HG03571 (cell line): ENCODE results near the gene RABL6.
"Not testable (repeated sequence)": the region's sequence is repeated elsewhere in the genome, so short reads cannot be mapped to it uniquely, and the experiment has no call there.

Source experiments
- ATAC-seq: cut with Tn5 transposase; IDR thresholded peaks from one replicate; pipeline ENCODE4 v1.9.1; 2021; ENCODE audit not compliant: unreplicated experiment

Gene RABL6

DNA sequence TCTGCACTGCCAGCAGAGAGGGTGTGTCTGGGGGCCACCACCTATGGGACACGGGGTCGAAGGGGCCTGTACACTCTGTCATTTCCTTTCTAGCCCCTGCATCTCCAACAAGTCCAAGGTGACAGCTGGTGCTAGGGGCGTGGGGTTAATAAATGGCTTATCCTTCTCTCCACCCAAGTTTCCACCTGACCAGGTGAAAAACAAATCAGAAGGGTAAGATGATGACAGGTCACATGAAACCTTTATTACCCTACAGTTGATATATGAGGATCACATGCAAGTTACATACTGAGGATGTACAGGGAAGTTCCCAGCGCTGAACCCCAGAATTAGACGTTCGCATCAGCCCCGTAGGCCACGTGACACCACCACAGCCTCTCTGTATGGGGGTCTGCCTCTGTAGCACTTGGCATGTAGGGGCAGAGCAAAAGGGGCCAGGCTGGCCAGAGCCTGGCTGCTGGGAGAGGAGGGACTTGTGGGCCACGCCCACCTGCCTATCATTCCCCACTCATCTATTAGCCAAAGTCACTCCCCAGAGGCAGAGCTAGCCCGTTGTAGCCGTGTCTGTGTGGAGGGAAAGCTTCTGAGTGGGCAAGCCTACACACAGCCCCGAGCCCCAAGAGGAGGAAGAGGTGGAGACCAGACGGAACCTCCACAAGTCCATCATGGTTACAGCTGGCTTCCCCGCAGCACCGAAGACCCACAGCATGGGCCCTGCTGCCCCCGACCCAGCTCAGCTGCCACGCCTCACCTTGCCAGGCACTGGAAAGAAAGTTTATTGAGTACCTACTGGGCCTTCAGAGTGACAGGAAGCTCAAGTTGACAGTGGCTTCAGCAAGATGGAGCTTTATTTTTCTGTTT is 14.4 kb upstream of the RABL6 start:
- no peak for ATAC-seq

GRCh38 chr9:136794281-136794999 is 13.3 kb upstream of the RABL6 start:
- no peak for ATAC-seq

DNA sequence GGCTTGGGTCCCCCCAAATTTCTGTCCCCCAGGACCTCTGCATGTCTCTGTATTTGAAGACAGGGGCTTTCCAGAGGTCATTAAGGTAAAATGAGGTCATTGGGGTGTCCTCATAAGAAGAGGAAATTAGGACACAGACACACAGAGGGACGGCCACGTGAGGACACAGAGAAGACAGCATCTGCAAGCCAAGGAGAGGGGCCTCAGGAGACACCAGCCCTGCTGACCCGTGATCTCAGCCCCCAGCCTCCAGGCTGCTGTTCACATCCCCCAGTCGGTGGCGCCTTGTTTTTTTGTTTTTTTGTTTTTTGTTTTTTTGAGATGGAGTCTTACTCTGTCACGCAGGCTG is 12.8 kb upstream of the RABL6 start:
- ATAC-seq, result no peak

GRCh38 chr9:136796238-136796774 is 11.4 kb upstream of the RABL6 start, which contains the start of gene CCDC183:
CCDC183 (plus strand) TSS chr9:136796338; CDS start chr9:136796398, 60 bp downstream.
- no peak for ATAC-seq

DNA sequence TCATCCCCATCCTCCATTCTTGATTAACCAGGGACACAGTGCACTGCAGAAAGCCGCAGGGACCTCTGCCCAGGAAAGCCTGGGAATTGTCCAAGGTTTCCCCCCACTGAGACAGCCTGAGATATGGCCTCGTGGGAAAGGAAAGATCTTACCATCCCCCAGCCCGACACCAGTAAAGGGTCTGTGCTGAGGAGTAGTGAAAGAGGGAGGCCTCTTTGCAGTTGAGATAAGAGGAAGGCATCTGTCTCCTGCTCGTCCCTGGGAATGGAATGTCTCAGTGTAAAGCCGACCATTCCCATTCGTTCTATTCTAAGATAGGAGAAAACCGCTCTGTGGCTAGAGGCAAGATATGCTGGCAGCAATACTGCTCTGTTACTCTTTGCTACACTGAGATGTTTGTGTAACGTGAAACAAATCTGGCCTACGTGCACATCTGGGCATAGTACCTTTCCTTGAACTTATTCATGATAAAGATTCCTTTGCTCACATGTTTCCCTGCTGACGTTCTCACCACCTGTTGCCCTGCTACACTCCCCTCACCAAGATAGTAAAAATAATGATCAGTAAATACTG is 10.9 kb upstream of the RABL6 start:
- ATAC-seq, result not testable (repeated sequence)

GRCh38 chr9:136798708-136799078 is 9.1 kb upstream of the RABL6 start:
- no peak for ATAC-seq

- ATAC-seq, result no peak
Measured at GRCh38 chr9:136799079-136799853, 8.5 kb upstream of the RABL6 start.

GRCh38 chr9:136799854-136800657 is 7.7 kb upstream of the RABL6 start:
- ATAC-seq, result no peak

DNA sequence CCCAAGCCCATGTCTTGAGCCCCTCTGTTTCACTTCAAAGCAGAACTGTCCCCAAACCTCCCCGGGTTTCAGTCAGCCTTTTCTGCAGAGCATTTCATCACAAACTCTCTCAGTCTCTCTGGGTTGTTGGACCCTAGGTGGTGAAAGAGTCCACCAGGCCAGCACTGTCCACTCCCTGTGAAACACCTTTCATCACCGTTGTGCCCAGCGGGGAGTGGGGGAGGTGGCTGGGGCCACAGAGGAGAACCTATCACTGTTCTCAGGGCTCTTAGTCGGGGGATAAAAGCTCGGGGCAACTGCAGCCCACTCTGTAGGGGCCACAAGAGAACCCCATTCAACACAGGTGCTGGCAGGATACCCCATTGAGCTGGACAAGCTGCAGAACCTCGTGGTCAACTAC is 5.4 kb upstream of the RABL6 start:
- ATAC-seq, result no peak

DNA sequence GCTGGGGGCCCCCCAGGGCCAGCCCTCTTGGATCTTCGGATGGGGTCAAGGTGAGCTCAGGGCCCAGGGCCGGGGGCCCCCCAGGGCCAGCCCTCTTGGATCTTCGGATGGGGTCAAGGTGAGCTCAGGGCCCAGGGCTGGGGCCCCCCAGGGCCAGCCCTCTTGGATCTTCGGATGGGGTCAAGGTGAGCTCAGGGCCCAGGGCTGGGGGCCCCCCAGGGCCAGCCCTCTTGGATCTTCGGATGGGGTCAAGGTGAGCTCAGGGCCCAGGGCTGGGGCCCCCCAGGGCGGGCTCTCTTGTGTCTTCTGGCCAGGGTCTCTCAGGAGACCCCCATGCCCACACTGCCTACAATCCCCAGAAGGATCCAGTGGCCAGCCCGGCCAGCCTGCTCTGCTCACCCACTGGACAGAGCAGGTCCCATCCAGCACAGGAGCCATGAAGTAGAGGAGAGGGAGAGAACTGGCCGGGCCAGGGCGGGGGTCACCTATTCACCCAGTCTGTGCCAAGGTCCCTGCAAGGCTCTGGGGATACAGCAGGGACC is 4.7 kb upstream of the RABL6 start:
- ATAC-seq, result not testable (repeated sequence)

- no peak for ATAC-seq
Measured at GRCh38 chr9:136803551-136804508, 3.9 kb upstream of the RABL6 start.

GRCh38 chr9:136804509-136805206 is 3.1 kb upstream of the RABL6 start:
- no peak for ATAC-seq

DNA sequence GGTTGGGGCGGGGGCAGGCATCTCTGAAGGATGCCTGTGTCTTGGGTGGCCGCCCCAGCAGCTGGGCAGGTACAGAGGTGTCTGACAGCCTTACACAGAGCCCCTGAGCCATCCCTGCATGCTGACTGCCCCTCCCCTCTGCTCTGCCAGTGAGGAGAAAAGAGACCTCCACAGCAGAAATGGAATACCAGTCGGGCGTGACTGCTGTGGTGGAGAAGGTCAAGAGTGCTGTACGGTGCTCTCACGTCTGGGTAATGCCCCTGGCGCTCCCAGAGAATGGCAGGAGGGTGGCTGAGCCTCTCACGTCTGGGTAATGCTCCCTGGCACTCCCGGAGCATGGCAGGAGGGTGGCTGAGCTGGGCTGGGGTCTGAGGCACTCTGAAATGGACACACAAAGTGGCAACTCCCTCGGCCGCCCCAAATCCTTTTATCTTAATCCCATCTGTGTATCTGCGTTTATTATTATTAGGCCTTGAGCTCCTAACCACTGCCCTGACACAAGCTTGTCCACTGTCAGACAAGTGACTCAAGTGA is 2.5 kb upstream of the RABL6 start:
- no peak for ATAC-seq

GRCh38 chr9:136806067-136806466 is 1.7 kb upstream of the RABL6 start:
- ATAC-seq, result no peak

- ATAC-seq, result no peak
Measured at GRCh38 chr9:136806631-136807201, 1.0 kb upstream of the RABL6 start.

DNA sequence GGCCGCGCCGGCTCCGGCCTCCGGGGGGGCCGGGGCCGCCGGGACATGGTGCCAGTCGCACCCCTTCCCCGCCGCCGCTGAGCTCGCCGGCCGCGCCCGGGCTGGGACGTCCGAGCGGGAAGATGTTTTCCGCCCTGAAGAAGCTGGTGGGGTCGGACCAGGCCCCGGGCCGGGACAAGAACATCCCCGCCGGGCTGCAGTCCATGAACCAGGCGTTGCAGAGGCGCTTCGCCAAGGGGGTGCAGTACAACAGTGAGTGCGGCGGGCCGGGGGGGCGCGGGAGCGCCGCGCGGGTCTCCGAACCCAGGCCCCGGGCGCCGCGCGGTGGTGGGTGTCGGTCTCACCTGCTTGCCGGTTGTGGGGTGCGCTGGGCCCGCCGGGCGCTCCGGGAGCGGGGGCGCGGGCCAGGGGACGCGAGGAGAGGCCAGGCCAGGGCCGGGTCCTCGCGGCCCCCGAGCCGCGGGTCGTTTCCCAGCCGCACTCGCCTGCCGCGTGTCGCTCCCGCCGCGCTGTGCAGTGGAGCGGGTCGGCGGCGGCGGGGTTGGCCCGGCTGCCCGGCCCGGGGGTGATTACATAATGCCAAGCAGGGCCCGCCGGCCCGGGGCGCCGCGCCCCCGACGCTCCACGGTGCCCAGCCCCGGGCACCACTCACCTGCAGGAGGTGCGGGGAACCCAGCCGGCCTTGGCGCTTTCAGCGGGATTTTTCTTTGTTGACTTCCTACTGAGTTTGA is 492 bp downstream of the RABL6 start:
- ATAC-seq, result peak; percentile 35

DNA sequence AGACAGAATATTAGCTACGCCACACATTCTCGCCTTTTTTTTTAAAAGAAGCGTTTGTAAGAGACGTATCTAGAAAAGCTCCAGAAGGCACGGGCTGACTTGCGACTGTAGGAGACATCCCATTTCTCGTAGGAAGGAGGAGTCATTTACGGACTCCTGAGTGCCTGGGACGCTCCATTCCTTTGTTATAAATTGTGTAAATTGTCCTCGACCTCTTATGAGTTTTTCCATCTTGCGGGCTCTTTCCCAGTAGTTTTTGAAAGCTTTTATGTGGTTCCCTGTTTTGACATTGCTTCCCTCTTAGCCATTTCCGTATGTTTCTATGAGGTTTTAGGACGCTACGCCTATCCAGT is 1.0 kb downstream of the RABL6 start:
- ATAC-seq, result no peak
